ENCODE data around the gene ADGRG6.

ADGRG6 gene

DNA sequence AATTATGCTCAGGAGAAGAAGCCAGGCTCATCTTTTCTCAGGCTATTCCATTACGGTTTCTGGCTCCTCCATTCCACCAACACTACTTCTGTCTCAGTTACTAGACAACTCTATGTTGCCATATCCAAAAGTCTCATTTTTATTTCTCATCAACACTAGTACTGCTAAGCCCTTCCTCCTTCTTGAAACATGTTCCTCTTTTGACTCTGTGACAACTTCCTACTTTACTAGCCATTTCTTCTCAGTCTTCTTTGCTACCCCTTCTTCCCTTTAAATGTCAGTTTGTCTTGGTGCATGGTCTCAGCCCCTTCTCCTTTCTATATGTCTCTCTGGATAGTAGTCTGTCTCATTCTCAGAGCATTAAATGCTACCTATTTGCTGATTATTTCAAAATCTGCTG, 7.1 kb upstream of the ADGRG6 start:
- ATAC-seq (replicated peaks; ENCODE audit: extremely low read depth, poor library complexity, severe bottlenecking) (no peak), DNase-seq (ENCODE audit: low spot score in 2 of 2) (no peak)
- H3K27me3 Mint-ChIP-seq = peaks cover 23% of the 10 kb centered on the region
- H3K27ac Mint-ChIP-seq (ENCODE audit: low read depth) = no peak overlapping the region
- H3K9me3 Mint-ChIP-seq = no peaks in the 10 kb centered on the region
- H3K36me3 Mint-ChIP-seq (ENCODE audit: insufficient read depth) = no peaks in the 10 kb centered on the region
- no peaks in the 10 kb centered on the region for H3K4me1 Mint-ChIP-seq
- H3K4me3 Mint-ChIP-seq = no peak overlapping the region

DNA sequence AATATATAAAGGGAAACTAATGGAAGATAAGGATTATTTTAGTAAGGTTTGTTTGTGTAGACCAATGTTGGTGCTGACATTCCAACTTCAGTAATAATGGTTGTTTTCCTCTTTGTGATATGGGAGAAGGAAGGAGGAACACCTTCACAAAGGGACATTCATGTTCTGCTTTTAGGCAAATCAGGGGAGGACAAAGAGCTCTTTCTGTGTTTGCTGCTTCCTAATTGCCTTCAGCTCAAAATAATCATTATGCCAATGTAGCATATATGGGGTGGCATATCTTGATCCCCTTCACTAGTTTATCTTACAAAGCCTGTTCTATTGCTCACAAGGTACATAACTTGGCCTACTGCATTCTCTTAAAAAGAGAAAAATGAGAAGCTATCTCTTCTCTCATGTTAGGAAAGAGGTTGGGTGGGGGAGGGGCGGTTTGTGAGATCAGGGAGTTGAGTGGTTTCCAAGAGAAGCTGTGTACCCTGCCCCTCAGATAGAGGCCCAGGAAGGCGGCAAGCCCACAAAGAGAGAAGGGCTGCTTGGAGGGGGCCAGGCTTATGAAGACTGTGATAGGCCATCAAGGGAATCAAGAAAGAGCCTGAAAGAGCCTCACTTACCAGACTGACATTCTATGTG, 4.7 kb upstream of the ADGRG6 start:
- Mint-ChIP-seq H3K4me3 (no peak overlapping the region), H3K4me1 (no peaks in the 10 kb centered on the region), H3K27me3 (peaks cover 27% of the 10 kb centered on the region), H3K36me3 (ENCODE audit: insufficient read depth) (no peaks in the 10 kb centered on the region), H3K9me3 (no peaks in the 10 kb centered on the region), H3K27ac (ENCODE audit: low read depth) (no peak overlapping the region)
- no peak for DNase-seq (ENCODE audit: low spot score in 2 of 2)
- ATAC-seq (replicated peaks; ENCODE audit: extremely low read depth, poor library complexity, severe bottlenecking) = no peak

DNA sequence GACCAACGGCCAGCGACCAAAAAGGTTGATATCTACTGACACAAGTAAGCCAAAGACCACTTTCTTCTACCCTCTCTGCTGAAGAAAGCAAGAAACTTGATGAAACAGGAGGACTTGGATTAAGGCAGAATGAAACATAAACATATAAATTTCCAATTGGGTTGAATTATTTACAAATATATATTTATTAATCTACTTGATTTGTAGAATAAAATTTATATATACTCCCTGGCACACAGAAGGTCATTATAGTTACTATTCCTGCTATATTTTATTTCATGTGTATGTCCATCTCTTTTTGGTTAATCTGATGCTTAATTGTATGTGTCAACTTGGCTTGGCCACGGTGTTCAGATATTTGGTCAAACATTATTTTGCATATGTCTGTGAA, 4.2 kb upstream of the ADGRG6 start:
- ATAC-seq (replicated peaks; ENCODE audit: extremely low read depth, poor library complexity, severe bottlenecking) (no peak), DNase-seq (ENCODE audit: low spot score in 2 of 2) (no peak)
- H3K9me3 Mint-ChIP-seq = no peaks in the 10 kb centered on the region
- H3K27me3 Mint-ChIP-seq = peaks cover 32% of the 10 kb centered on the region
- no peaks in the 10 kb centered on the region for H3K36me3 Mint-ChIP-seq (ENCODE audit: insufficient read depth)
- H3K27ac Mint-ChIP-seq (ENCODE audit: low read depth) = no peak overlapping the region
- no peaks in the 10 kb centered on the region for H3K4me1 Mint-ChIP-seq
- H3K4me3 Mint-ChIP-seq = no peak overlapping the region

DNA sequence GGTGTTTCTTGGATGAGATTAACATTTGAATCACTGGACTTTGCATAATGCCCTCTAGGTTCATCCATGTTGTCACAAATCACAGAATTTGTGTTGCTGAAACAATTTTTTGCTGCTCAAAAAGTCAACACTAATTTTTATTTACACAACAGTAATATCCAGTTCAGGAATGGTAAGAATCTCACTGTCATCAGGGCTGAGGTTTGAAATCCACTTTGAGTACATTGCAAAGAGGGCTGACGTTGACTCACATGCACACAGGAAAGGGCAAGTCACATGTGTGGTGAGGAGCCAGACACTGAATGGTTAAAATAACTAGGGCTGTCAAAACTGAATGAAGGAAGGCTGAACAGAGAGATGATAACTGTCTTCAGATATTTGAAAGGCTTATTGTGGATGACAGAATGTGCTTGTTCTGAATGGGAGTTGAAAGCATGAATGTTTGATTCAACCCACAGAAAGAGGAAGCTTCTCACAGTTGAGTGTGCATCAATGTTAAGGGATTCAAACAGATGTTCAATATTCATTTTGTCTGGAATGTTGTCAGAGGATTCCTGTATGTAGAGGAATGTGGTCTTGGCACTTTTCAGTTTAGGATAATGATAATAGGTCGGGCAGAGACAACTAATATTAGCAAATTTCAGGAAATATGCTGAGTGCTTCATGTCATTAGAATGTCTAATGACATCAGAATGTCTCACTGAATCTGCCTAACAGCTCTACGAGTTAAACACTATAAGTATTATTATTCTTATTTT, 3.6 kb upstream of the ADGRG6 start:
- no peak for ATAC-seq (replicated peaks; ENCODE audit: extremely low read depth, poor library complexity, severe bottlenecking)
- Mint-ChIP-seq H3K36me3 (ENCODE audit: insufficient read depth) (no peaks in the 10 kb centered on the region), H3K27me3 (peaks cover 35% of the 10 kb centered on the region), H3K4me3 (no peak overlapping the region), H3K4me1 (no peaks in the 10 kb centered on the region), H3K27ac (ENCODE audit: low read depth) (no peak overlapping the region), H3K9me3 (no peaks in the 10 kb centered on the region)
- DNase-seq (ENCODE audit: low spot score in 2 of 2) = no peak

DNA sequence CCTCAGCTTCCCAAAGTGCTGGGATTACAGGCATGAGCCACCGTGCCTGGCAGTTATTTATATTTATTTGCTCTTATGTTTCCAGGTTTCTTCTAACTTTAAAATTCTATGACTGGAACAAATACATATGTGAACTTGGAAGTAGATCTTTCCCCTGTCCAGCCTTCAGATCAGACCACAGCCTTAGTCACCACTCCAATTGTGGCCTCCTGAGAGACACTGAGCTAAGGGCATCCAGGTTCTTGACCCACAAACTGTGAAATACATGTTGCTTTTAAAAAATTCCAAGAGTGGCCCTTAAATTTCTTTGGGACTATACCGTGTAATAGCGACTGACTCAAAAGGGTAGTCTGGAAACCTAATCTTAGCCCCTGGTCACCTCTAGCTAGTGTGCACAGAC, 1.5 kb upstream of the ADGRG6 start:
- H3K4me1 Mint-ChIP-seq = no peaks in the 10 kb centered on the region
- no peaks in the 10 kb centered on the region for H3K36me3 Mint-ChIP-seq (ENCODE audit: insufficient read depth)
- no peak overlapping the region for H3K4me3 Mint-ChIP-seq
- H3K27ac Mint-ChIP-seq (ENCODE audit: low read depth) = no peak overlapping the region
- H3K9me3 Mint-ChIP-seq = no peaks in the 10 kb centered on the region
- ATAC-seq (replicated peaks; ENCODE audit: extremely low read depth, poor library complexity, severe bottlenecking) (no peak), DNase-seq (ENCODE audit: low spot score in 2 of 2) (no peak)
- H3K27me3 Mint-ChIP-seq = peaks cover 32% of the 10 kb centered on the region

DNA sequence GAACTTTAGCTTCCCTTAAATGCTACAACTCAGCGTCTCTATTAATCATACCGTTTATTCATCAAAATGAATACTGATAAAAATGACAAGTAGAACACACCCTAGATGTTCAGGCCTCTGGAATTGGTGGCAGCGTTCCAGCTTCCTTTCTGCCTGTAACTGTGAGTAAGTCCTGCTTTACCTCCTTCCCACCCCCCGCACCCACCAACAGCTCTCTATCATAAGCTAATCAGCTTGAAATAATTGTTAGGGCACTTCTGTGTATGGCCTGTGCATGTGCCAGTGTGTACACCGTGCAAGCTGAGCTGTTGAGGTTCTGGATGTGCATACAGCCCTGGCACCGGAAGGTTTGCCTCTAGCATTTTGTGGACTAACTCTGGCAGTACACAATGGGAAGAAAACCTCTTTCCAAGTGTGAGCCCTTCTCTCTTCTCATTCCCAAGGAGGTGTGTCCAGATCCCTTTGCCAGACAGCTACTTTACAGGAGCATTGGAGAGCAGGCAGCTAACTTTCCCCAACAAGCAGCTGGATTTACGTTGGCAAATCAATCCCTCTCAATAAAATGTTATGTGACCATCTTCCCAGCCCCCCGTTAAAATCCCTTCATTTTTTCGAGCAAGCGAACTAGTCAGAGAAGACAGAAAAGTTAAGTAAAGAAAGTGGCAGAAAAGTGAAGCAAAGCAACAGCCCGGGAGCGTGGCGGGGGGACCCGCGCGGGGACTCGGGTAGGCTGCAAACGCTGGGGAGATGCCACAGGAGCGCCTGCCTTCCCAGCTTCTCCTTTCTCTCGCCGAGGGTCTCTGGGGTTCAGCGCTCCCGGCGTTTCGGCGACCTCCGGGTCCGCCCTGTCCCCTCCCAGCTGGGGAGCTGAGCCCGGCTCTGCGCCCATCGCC, 803 bp upstream of the ADGRG6 start:
- H3K36me3 Mint-ChIP-seq (ENCODE audit: insufficient read depth) = no peaks in the 10 kb centered on the region
- no peaks in the 10 kb centered on the region for H3K9me3 Mint-ChIP-seq
- H3K27me3 Mint-ChIP-seq = peaks cover 29% of the 10 kb centered on the region
- ATAC-seq (replicated peaks; ENCODE audit: extremely low read depth, poor library complexity, severe bottlenecking) = no peak
- H3K4me3 Mint-ChIP-seq = peak overlapping the region; percentile 56
- DNase-seq (ENCODE audit: low spot score in 2 of 2) = no peak
- H3K27ac Mint-ChIP-seq (ENCODE audit: low read depth) = no peak overlapping the region
- H3K4me1 Mint-ChIP-seq = no peaks in the 10 kb centered on the region

DNA sequence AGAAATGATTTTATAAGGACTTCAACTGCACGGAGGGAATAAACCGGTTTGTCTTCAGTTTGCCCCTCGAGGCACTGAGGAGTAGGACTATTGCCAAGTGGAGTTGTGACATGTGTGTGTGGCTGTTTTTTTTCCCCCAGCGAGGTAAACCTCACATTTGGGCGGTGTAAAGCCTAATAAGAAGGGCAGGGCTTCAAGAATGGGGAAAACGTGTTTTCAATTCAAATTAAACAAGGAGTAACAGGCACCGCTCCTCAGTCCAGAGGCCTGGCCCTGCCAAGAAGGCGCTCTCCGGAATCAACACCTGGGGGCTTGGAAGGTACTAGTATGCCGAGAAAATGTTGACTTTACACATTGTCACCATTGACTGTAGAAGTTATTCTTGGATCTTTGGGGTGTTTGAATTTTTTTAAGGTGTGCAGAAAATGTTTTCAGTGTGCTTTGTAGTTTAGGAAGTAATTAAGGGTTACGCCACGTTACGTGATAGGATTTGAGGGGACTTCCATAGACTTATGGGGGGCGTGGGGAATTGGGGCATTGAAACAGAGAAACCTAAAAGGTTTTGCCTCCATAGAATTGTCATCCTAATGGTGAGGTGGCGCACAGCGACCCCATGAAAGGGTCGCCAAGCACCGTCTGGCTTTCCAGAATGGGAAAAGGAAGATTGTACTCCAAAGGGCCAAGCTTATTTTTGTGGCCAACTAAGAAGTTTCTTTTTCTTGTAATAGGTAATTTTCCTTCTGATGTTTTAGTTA, 791 bp downstream of the ADGRG6 start:
- no peak overlapping the region for H3K27ac Mint-ChIP-seq (ENCODE audit: low read depth)
- ATAC-seq (replicated peaks; ENCODE audit: extremely low read depth, poor library complexity, severe bottlenecking) (no peak), DNase-seq (ENCODE audit: low spot score in 2 of 2) (no peak)
- H3K36me3 Mint-ChIP-seq (ENCODE audit: insufficient read depth) = no peaks in the 10 kb centered on the region
- H3K4me3 Mint-ChIP-seq = peak overlapping the region; percentile 56
- no peaks in the 10 kb centered on the region for H3K4me1 Mint-ChIP-seq
- H3K27me3 Mint-ChIP-seq = peaks cover 29% of the 10 kb centered on the region
- no peaks in the 10 kb centered on the region for H3K9me3 Mint-ChIP-seq

DNA sequence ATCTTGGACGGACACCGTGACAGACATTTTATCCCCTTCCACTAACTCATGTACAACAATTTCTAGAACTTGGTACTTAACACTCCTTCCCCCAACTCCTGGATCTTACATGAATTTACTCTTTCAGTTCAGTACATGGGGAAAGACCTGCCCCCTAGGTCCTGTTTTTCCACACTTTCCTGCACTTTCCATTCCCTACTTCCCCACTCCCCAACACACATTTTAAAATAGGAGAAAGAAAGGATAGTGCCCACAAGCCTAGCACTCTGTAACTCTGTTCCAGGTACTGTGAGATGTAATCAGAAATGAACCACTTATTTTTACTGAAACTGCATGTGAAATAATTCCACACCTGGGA, 1.3 kb downstream of the ADGRG6 start:
- H3K9me3 Mint-ChIP-seq = no peaks in the 10 kb centered on the region
- no peak overlapping the region for H3K4me3 Mint-ChIP-seq
- ATAC-seq (replicated peaks; ENCODE audit: extremely low read depth, poor library complexity, severe bottlenecking) (no peak), DNase-seq (ENCODE audit: low spot score in 2 of 2) (no peak)
- no peaks in the 10 kb centered on the region for H3K36me3 Mint-ChIP-seq (ENCODE audit: insufficient read depth)
- H3K27me3 Mint-ChIP-seq = peaks cover 29% of the 10 kb centered on the region
- H3K4me1 Mint-ChIP-seq = no peaks in the 10 kb centered on the region
- H3K27ac Mint-ChIP-seq (ENCODE audit: low read depth) = no peak overlapping the region

DNA sequence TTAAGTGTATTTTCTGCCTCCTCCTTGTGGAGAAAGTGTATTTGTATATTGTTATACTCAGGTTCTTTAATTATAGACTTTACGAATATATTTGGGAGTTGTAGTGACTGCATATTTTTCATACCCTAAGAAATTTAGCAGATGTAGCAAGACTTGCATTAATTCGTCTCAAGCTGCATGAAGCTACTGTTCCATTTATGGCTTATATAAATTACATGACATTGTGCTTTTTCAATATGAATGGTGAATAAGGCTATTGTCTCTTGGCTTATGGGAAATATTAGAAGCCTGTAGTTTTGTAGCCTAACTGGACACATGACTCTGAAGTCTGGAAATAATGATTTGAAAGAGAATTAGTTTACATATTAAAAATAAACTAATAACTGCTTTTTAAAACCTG, 2.4 kb downstream of the ADGRG6 start:
- no peaks in the 10 kb centered on the region for H3K9me3 Mint-ChIP-seq
- H3K4me1 Mint-ChIP-seq = no peaks in the 10 kb centered on the region
- H3K27ac Mint-ChIP-seq (ENCODE audit: low read depth) = no peak overlapping the region
- no peak overlapping the region for H3K4me3 Mint-ChIP-seq
- DNase-seq (ENCODE audit: low spot score in 2 of 2) (no peak), ATAC-seq (replicated peaks; ENCODE audit: extremely low read depth, poor library complexity, severe bottlenecking) (no peak)
- no peaks in the 10 kb centered on the region for H3K36me3 Mint-ChIP-seq (ENCODE audit: insufficient read depth)
- H3K27me3 Mint-ChIP-seq = peaks cover 29% of the 10 kb centered on the region

DNA sequence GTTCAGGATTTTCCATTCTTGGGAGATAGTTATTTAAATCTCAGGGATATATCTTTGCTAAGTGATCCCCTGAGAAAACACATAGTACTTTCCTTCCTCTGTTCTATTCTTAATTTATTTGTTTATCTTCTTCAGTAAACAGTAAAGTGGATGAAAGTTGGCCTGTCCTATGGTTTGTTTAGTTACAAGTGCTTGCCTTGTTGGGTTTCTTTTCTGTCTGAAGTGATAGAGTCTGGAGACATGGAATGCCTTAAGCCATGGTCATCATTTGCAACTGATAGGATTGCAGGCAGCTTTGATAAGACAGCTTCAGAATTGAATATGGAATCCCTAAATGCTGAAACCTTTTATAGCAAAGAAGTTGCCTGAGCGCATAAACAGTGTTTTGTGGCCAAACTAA, 4.9 kb downstream of the ADGRG6 start:
- DNase-seq (ENCODE audit: low spot score in 2 of 2) (no peak), ATAC-seq (replicated peaks; ENCODE audit: extremely low read depth, poor library complexity, severe bottlenecking) (no peak)
- H3K27ac Mint-ChIP-seq (ENCODE audit: low read depth) = no peak overlapping the region
- H3K9me3 Mint-ChIP-seq = no peaks in the 10 kb centered on the region
- H3K4me3 Mint-ChIP-seq = no peak overlapping the region
- no peaks in the 10 kb centered on the region for H3K36me3 Mint-ChIP-seq (ENCODE audit: insufficient read depth)
- peaks cover 23% of the 10 kb centered on the region for H3K27me3 Mint-ChIP-seq
- no peaks in the 10 kb centered on the region for H3K4me1 Mint-ChIP-seq

DNA sequence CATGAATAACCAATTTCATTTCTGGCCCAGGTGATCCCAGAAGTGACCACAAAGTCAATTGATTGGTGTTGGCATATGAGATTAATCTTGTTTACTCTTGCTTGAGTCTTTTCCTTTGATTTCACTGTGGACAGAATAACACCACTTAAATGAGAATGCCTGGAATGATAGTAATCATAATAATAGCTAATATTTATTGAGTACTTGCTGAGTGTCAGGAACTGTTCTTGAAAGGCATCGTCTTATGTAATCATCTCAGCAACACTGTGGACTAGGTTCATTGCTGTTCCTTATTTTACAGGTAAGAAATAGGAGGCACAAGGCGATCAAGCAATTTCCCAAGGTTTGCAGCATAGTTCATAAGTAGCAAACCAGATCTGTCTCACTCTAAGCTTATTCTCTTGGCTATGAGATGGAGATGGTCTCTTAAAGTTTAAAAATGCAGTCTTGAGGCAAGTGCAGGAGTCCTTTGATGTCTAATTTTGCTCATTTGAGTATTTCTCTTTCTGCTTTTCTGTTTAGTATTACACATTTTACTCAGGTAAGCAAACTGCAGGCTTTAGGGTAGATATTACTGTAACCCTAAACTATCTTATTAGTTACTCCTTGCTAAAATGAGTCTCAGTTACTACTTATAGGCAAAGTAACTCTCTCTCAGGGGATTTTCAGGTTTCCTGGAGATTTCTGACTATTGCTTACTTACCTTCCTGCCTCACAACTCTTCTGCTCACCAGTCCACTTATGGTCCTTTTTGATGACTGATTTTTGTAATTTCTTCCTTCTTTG, 6.3 kb downstream of the ADGRG6 start:
- H3K4me3 Mint-ChIP-seq = no peak overlapping the region
- H3K27ac Mint-ChIP-seq (ENCODE audit: low read depth) = no peak overlapping the region
- no peaks in the 10 kb centered on the region for H3K9me3 Mint-ChIP-seq
- DNase-seq (ENCODE audit: low spot score in 2 of 2) (no peak), ATAC-seq (replicated peaks; ENCODE audit: extremely low read depth, poor library complexity, severe bottlenecking) (no peak)
- peaks cover 15% of the 10 kb centered on the region for H3K27me3 Mint-ChIP-seq
- no peaks in the 10 kb centered on the region for H3K4me1 Mint-ChIP-seq
- no peaks in the 10 kb centered on the region for H3K36me3 Mint-ChIP-seq (ENCODE audit: insufficient read depth)

DNA sequence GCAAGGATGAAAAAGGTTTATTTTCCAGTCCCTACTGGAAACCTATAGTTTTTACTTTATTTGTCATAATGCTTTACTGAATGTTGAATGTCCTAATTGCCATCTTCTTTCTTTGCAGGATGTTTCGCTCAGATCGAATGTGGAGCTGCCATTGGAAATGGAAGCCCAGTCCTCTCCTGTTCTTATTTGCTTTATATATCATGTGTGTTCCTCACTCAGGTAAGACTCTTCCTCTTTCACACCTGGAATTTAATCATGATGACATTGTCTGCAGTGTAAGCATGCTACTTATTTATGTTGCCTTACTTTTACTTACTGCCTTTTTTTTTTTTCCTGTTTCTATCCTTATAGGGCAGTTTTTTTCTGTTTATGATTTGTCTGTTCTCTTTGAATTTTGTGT, 7.6 kb downstream of the ADGRG6 start:
- Mint-ChIP-seq H3K36me3 (ENCODE audit: insufficient read depth) (no peaks in the 10 kb centered on the region), H3K4me3 (no peak overlapping the region), H3K9me3 (no peaks in the 10 kb centered on the region), H3K27ac (ENCODE audit: low read depth) (no peak overlapping the region), H3K4me1 (no peaks in the 10 kb centered on the region), H3K27me3 (peaks cover 18% of the 10 kb centered on the region)
- DNase-seq (ENCODE audit: low spot score in 2 of 2) (no peak), ATAC-seq (replicated peaks; ENCODE audit: extremely low read depth, poor library complexity, severe bottlenecking) (no peak)
